Measurements from ENCODE around the gene UACA. TPM values are rescaled to one million over a fixed set of nuclear protein-coding genes. Genes with fewer than 3 reads are reported as not detected.

Gene UACA
- total and polyA plus RNA-seq, 8 donors = 4.9 to 135 (median 36.1) TPM

DNA sequence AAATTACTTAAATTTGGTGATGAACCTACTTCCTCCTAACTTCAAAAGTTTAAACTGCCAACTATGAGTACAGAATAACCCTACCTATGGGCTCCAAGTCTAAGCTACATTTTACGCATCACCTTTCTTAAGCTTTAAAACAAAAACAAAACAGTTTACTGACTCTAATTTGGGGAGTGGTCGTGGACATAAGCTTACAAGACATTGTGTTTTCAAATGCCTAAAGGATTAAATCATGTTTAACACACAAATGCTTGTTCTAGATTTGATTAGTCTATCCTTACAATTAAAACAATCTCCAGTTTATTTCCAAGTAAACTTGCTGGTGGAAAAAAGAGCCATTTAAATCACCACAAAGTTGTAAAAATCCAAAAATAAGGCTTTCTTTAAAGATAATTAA, 62.2 kb downstream of the UACA start:
- Histone ChIP-seq H3K4me1 (peaks cover 34 to 79% (median 55%) of the 10 kb centered on the region in 4 donors), H3K9me3 (no peaks in the 10 kb centered on the region), H3K4me3 (peak overlapping the region in 1 of 4 donors; percentile 31), H3K27ac (peak overlapping the region in 4 of 5 donors; percentile 58 to 79 (median 74)), H3K27me3 (no peaks in the 10 kb centered on the region), H3K36me3 (peaks cover 0 to 4% (median 0%) of the 10 kb centered on the region in 4 donors)
- no peak for TF ChIP-seq CTCF (IDR thresholded peaks at IDR 0.05)
- no peak for TF ChIP-seq EP300 (IDR thresholded peaks at IDR 0.05)
- TF ChIP-seq POLR2A (IDR thresholded peaks at IDR 0.05) = no peak
- no peak for TF ChIP-seq POLR2AphosphoS5 (IDR thresholded peaks at IDR 0.05)
- WGBS, 5 donors = 44 to 52% (median 45%) methylated on average over 2 of the region's 2 CpGs
- DNase-seq = no peak
- intact Hi-C loops (cut with DNase I; ENCODE audit: low total_unique reads) = no loop called here

- peaks cover 34 to 81% (median 56%) of the 10 kb centered on the region in 4 donors for H3K4me1 ChIP-seq
- H3K9me3 ChIP-seq = no peaks in the 10 kb centered on the region
- TF ChIP-seq CTCF (IDR thresholded peaks at IDR 0.05) (no peak), POLR2A (IDR thresholded peaks at IDR 0.05) (no peak), POLR2AphosphoS5 (IDR thresholded peaks at IDR 0.05) (no peak), EP300 (IDR thresholded peaks at IDR 0.05) (no peak)
- DNase-seq = no peak
- peaks cover 0 to 4% (median 0%) of the 10 kb centered on the region in 4 donors for H3K36me3 ChIP-seq
- H3K27me3 ChIP-seq = no peaks in the 10 kb centered on the region
- intact Hi-C loops (cut with DNase I; ENCODE audit: low total_unique reads) = no loop called here
- H3K4me3 ChIP-seq = peak overlapping the region in 1 of 4 donors; percentile 7
- H3K27ac ChIP-seq = peak overlapping the region in 4 of 5 donors; percentile 58 to 79 (median 74)
These were observed 63.5 kb downstream of the UACA start for GRCh38 chr15:70699890-70700289.

DNA sequence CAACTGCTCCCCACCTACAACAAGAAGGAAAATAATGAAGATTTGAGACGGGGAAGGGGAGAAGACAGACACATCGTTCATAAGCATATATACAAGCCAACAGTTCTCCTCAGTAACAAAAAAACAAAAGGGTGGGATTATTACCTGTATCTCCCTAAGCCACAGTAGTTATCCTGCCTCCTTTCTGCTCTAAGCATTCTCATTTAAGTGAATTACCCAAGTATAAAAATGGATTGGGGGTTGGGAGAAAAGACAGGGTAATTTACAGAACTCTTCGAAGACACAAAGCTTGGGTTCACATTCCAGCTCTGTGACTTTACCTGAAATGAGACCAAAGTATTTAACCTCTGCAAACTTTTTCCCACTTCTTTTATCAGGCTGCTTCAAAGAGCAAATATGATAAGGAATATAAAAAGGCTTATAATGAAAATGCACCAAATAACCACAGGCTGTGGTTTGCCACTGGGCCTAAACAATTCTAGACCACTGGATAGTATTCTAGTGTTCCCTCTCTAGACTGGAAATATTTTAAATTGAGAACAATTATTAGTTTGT, 64.4 kb downstream of the UACA start:
- intact Hi-C loops (cut with DNase I; ENCODE audit: low total_unique reads) = no loop called here
- WGBS, 5 donors = 30 to 58% (median 39%) methylated on average over 3 of the region's 3 CpGs
- Histone ChIP-seq H3K27ac (peak overlapping the region in 4 of 5 donors; percentile 58 to 79 (median 74)), H3K4me1 (peaks cover 30 to 76% (median 50%) of the 10 kb centered on the region in 4 donors), H3K27me3 (no peaks in the 10 kb centered on the region), H3K36me3 (peaks cover 0 to 4% (median 0%) of the 10 kb centered on the region in 4 donors), H3K9me3 (no peaks in the 10 kb centered on the region), H3K4me3 (no peak overlapping the region)
- no peak for DNase-seq
- TF ChIP-seq POLR2AphosphoS5 (IDR thresholded peaks at IDR 0.05) (no peak), POLR2A (IDR thresholded peaks at IDR 0.05) (no peak), EP300 (IDR thresholded peaks at IDR 0.05) (no peak), CTCF (IDR thresholded peaks at IDR 0.05) (no peak)

DNA sequence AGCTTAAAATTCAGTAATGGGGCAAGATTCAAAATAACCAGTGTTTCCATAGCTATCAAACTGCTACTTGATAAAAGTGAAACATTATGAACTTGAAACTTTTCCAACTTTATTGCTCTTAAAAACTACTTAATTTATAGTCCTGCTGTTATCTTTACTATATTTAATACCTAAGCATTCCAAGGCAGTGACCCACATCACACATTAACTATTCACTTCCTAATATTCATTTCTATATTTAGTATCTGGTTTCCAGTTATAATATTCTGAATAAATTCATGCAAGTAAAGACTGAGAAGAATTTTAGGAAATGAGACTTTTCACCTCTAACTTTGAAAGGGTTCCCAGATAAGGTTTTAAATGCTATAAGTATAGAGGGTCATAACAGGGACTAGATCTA, 64.9 kb downstream of the UACA start:
- no peak for TF ChIP-seq POLR2A (IDR thresholded peaks at IDR 0.05)
- no peak for TF ChIP-seq POLR2AphosphoS5 (IDR thresholded peaks at IDR 0.05)
- TF ChIP-seq CTCF (IDR thresholded peaks at IDR 0.05) = no peak
- TF ChIP-seq EP300 (IDR thresholded peaks at IDR 0.05) = no peak
- Histone ChIP-seq H3K27me3 (no peaks in the 10 kb centered on the region), H3K27ac (peak overlapping the region in 4 of 5 donors; percentile 58 to 79 (median 74)), H3K9me3 (no peaks in the 10 kb centered on the region), H3K36me3 (peaks cover 0 to 4% (median 0%) of the 10 kb centered on the region in 4 donors), H3K4me3 (no peak overlapping the region), H3K4me1 (peaks cover 26 to 71% (median 46%) of the 10 kb centered on the region in 4 donors)
- intact Hi-C loops (cut with DNase I; ENCODE audit: low total_unique reads) = no loop called here
- no peak for DNase-seq

Measured in stomach (tissue), 9 donors.